ENCODE results near the gene TRIP12.

- TF ChIP-seq ZNF24 (tag by site-specific recombination; IDR thresholded peaks at IDR 0.05) (no peak), KLF17 (tag by site-specific recombination; IDR thresholded peaks at IDR 0.05) (no peak), ZNF629 (tag by site-specific recombination; IDR thresholded peaks at IDR 0.05) (no peak), ZNF639 (tag by site-specific recombination; IDR thresholded peaks at IDR 0.05) (no peak), SALL2 (tag by site-specific recombination; IDR thresholded peaks at IDR 0.05; ENCODE audit: borderline replicate concordance) (no peak), SETDB1 (IDR thresholded peaks at IDR 0.05; ENCODE audit: insufficient read length, low read length) (no peak)
Measured at GRCh38 chr2:229777716-229778115, 144.1 kb downstream of the TRIP12 start.
